Renal cortical epithelial cell (primary cell): ENCODE measurements around the gene MYD88. TPM values are rescaled to one million over a fixed set of nuclear protein-coding genes. Genes with fewer than 3 reads are reported as not detected.
"Not testable (repeated sequence)": the region's sequence is repeated elsewhere in the genome, so short reads cannot be mapped to it uniquely, and the experiment has no call there.

Experiments
- DNase-seq: peaks from one replicate; pipeline ENCODE4 v3.0.0-alpha.2; 2011; ENCODE audit warnings: low read depth
- total RNA-seq: library from RNA; depleted of rRNA; stranded (reverse); fragments of >200 nt; gene quantifications from 2 replicates; pipeline ENCODE4 v1.2.3, GENCODE V29; 2014

The MYD88 gene
- total RNA-seq, 1 donor from 2014 or later, result 22.7 TPM

DNA sequence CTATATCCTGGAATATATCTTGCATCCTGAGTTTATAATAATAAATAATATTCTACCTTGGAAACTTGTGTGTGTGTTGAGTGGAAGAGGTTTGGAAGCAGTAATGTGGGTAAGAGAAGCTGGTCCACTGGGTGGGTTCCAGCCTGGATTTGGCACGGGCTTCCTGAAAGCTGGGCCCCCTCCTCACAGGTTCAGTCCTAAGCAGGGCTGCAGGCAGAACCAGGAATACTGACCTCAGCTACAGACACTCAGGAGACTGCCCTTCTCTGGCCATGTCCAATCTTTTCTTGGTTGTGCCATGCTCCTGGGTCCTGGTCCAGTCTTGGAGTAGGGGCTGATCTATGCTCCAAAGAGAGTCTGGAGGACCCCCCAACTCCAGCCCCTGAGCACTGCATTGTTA is 4.5 kb downstream of the MYD88 start:
- DNase-seq, result no peak

GRCh38 chr3:38143511-38143910 is 5.0 kb downstream of the MYD88 start:
- DNase-seq, result no peak

DNA sequence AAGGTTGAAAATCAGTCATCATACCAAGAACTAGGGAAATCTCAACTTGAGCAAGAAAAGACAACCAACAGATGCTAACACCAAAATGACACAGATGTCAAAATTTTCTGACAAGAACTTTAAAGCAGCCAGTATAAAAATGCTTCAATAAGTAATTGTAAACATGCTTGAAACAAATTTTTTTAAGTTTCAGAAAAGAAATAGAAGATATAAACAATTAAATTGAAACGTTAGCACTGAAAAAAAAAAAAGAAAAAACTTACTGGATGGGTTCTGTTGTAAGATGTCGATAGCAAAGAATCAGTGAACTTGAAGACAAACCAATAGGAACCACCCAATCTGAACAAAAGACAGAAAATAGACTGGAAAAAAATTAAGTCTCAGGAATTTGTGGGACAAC is 8.0 kb downstream of the MYD88 start:
- no peak for DNase-seq

DNA sequence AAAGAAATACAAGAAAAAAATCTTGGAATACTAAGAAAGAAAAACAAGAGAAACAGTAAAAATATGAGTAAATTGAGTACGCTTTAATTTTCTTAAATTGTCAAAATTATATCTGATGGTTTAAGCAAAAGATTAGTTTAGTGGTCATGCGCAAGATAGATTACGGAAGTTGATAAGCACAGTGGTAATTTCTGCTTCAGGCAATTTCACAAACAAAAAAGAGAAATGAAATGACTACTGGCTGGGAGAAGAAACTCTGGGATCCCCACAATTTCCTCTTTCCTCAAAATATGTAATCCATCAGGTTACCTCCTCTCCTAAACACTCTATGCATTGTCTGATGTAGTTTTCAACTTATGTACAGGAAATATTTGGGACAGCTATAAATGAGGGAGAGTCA is 9.0 kb downstream of the MYD88 start:
- DNase-seq, result no peak

DNA sequence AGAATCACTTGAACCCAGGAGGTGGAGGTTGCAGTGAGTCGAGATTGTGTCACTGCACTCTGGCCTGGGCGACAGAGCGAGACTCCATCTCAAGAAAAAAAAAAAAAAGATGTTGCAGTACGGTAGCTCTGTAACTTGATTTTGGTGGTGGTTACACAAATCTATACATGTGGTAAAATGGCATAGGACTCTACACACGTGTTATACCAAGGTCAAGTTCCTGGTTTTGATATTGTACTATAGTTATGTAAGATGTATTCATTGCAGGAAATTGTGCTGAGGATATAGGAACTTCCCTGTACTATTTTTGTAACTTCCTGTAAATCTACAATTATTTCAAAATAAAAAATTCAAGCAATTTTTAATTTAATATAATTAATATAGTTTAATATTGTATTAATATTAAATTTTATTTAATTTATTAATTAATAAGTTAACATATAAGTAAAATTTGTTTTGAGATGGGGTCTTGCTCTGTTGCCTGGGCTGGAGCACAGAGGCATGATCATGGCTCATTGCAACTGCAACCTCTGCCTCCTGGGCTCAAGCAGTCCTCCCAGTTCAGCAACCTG is 9.9 kb downstream of the MYD88 start:
- no peak for DNase-seq

GRCh38 chr3:38149708-38150107 is 11.2 kb downstream of the MYD88 start:
- DNase-seq, result no peak

DNA sequence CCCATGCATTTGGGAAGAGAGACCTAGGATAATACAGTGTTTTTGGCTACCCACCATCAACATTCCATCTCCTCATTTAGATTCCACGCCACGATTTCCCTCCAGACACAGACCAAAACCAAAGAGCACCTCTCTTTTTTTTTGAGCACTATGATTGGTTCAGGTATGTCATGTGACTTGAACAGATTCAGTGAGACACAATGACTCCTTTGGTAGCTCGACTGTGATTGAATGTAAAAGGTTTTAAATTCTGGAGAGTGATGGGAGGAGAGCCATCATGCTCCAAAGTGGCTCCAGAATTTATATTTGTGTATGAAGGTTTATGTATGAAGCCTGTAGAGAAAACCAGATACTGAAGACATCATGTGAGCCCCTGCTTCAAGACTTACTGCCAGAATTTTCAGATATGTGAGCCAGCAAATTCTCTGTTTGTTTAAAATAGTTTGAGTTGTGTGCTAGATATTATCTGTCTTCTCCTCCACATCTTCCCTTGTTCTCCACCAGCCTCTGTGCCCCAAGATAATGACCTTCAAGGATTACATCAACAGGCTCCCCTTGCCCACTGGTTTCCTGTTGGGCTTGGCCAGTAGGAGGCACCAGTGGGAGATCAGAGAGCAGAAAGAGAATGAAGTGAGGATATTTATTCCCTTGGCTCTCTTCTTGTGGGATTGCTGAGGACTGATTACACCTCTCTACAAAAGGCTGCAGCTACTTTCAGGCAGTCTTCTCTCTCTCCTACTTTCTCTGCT is 12.5 kb downstream of the MYD88 start:
- DNase-seq, result no peak

- peak; percentile 45 for DNase-seq
These were observed 13.3 kb downstream of the MYD88 start for GRCh38 chr3:38151667-38152265.

GRCh38 chr3:38152609-38153008 is 14.1 kb downstream of the MYD88 start:
- no peak for DNase-seq

- DNase-seq, result no peak
These were observed 14.8 kb downstream of the MYD88 start for GRCh38 chr3:38153221-38153620.

DNA sequence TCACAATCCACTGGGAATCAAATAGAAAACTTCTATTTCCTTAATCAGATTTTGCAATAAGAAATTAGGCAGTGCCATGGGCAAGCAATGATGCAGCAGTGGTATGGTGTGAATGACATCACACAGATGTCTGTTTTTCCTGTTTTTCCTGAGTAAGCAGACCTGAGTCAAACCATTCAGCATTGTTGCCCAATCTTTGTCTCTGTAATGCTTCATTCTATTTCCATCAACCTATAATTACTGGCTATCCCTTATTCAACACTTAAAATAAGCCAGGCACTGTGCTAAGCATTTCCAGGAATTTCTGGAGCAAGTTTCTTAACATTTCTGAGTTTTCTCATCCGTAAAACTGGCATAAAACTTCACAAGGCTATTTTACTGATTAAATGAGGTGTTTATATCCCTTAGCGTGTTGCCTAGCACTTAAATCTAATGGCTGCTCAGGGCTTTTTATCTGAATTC is 15.6 kb downstream of the MYD88 start:
- peak; percentile 99 for DNase-seq

DNA sequence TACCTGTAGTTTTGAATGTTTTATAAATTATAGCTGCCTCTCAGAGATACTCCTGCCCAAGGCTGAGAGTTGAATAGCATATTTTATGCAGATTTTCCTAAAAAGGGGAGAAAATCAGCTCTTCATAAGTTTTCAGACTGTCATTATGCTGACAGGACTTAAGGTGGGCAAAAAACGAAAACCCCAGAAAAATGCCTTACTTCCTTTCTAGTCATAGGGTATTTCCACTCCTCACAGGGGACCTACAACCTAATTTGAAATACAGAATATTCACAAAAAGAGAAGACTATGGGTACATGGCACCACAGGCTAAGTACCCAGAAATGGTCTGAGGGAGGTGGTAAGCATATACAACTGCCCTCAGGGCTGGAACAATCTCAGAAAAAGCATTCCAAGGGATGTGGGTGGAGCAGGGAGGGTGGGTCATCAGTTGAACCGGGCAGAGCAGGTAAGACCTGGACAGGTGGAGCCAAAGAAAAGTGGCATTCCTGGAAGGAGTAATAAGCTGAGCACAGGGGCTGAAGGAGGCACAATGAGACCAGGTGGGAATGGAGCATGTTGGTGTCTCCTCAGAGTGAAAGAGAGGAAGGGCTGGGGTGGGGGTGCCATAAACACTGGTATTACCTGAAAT is 16.3 kb downstream of the MYD88 start:
- peak; percentile 41 for DNase-seq

DNA sequence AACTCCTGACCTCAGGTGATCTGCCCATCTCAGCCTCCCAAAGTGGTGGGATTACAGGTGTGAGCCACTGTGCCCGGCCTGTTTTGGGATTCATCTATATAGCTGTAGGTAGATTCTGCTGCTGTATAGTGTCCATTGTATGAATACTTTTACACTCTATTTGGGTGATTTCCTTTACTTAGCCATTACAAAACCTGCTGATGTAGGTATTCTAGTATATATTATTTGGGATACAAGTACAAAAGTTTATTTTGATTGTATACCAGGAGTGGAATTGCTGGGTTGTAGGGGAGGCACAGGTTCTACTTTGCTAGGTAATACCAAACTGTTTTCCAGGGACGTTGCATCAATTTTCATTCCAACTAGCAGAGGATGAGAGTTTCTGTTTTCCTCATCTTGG is 17.4 kb downstream of the MYD88 start:
- DNase-seq, result no peak

- DNase-seq, result no peak
These were observed 18.7 kb downstream of the MYD88 start for GRCh38 chr3:38157117-38157516.

DNA sequence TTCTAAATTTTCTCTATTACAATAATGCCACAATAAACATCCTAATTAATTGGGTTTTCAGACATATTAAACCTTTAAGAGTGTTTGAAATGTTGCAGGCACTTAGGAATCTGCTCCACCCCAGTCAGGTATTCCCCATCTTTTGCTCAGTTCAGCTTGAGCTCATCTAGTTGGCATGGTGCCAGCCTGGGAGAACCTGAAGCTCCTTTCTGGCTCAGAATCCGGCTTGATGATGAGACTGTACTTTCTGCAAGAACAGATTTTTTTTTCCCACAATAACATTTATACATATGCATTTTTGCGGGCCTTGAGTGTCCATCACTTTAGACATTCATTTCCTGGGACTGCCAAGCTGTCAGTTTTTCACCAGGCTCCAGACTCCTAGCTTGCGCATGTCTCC is 19.1 kb downstream of the MYD88 start:
- peak; percentile 45 for DNase-seq

- no peak for DNase-seq
These were observed 20.0 kb downstream of the MYD88 start for GRCh38 chr3:38158472-38158871.

DNA sequence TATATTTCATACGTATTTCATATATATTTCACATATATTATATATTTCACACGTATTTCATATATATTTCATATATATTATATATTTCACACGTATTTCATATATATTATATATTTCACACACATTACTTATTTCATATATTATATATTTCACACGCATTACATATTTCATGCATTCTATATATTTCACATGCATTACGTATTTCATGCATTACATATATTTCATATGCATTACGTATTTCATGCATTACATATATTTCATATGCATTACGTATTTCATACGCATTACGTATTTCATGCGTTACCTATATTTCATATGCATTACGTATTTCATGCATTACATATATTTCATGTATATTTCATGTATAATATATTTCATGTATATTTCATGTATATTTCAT is 22.2 kb downstream of the MYD88 start:
- not testable (repeated sequence) for DNase-seq

- DNase-seq, result no peak
These were observed 24.8 kb downstream of the MYD88 start for GRCh38 chr3:38163117-38163840.

DNA sequence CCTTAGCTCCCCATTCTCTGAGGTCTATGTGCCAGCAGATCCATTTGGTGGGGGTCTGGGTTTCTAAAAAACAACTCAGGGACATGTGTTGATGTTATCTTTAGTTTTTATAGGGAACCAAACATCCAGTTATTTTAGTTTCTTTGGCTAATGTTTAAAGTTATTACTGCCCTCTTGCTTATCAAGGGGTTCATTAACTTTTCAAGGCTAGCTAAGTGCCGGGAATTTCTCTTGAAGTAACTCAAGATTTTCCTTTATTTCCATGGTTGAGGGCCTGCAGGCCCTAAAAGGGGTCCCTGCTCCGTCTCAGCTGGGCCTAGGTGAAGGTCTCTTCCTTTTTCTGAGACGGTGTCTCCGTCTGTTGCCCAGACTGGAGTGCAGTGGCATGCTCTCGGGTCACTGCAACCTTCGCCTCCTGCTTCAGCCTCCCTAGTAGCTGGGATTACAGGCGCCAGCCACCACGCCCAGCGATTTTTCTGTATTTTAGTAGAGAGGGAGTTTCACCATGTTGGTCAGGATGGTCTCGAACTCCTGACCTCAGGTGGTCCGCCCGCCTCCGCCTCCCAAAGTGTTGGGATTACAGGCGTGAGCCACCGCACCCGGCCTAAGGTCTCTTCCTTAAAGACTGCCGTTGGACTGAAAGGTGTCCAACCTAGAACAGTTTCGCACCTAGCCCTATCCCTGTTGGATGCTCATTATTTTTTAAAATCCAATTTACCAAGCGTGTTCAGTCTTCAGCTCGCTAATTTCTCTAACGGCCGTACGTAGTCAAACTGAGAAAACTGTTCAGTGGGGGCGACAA is 25.6 kb downstream of the MYD88 start:
- DNase-seq, result peak; percentile 29

DNA sequence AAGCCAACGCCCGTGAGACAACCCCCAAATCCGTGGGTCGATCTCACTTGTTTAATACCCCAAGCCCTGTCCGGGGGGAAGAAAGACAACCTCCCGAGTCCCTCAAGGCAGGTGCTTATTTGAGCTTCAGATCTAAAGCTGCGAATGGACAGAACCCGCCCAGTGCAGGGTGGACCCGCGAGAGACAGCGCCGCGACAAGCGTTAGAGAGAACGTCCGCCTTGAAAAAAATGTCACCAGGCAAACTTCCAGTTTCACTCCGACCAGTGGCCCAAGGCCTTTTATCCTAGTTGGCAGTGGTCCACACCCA is 26.1 kb downstream of the MYD88 start:
- DNase-seq, result no peak

DNA sequence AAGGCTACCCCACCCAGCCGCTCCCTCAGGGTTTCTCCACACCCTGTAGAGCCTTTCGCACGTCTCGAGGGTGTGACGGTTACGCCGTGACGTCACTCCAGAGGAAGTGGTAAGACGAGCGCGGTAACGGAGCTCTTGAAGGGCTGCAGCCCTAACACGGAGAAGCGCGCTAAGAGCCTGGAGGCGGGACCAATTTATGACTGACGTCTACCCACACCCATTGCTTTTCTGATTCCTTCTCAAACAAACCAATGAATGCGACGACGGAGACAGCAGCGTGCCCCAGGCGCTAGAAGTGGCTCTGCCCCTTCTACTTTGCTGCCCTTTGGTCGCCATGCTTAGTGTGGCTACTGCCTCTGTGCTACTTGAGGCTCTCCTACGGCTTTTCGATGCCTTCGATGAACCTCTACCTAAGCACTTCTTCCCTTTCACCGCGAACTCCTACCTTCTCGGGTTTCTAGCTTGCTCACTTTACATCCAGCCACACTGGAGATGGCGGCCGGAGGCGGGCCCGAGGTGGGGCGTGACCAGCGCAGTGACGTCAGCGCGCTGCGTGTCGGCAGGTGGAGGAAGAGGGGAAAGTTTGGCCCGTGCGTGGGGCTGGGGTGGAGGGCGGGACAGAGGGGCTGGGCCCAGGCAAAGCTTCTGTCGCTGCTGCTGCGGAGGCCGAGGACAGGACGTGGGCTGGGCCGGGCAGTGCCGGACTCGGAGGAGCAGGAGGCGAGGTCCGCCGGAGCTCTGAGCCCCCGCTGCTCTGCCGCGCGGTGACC is 26.7 kb downstream of the MYD88 start, which contains the start of gene OXSR1:
OXSR1 (plus strand) TSS at position 586 of the 770 bp plus-strand sequence. CDS start 340 bp downstream, outside the sequence.
- peak; percentile 100 for DNase-seq
